Keratinocyte (primary cell): ENCODE measurements around the gene CCDC185.

Experiments
- CTCF ChIP-seq, 3 experiments: IDR thresholded peaks in 1 of 3; conservative IDR thresholded peaks in 1 of 3; optimal IDR thresholded peaks in 1 of 3; 2 replicates in 2 of 3; 3 replicates in 1 of 3; pipeline versions ENCODE3 to v1.5.1; 2011; ENCODE audit warnings: low read length in 3 of 3, mild to moderate bottlenecking in 3 of 3, moderate library complexity in 2 of 3, control low read depth in 1 of 3, inconsistent platforms in 1 of 3; ENCODE audit not compliant: insufficient read depth in 2 of 3; ENCODE audit errors: extremely low read depth in 1 of 3
- EZH2 ChIP-seq: IDR thresholded peaks from one replicate; pipeline ENCODE4 v1.6.1; 2012; ENCODE audit warnings: inconsistent platforms, mild to moderate bottlenecking, low read length, moderate library complexity

DNA sequence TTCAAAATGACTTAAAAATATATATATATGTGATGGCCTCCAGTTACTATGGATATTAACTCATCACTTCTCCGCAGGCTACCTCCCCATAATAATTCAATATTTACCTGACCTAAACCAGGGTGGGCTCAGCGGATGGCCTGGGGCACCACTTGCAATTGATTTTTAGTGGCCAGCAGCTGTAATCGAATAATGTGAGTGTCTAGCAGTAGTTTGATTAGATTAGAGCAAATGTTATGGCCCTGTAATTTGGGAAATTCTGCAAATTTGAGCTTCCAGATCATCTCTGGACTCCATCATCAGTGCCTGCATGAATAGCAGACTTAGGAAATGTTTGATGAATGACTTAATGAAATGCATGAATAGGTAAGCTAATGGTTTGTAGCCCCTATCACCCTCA is 44.0 kb upstream of the CCDC185 start:
- no peak for TF ChIP-seq CTCF (optimal IDR thresholded peaks at IDR 0.05 in 1 of 3, IDR thresholded peaks at IDR 0.05 in 1 of 3, conservative IDR thresholded peaks at IDR 0.05 in 1 of 3; ENCODE audit: extremely low read depth in 1 of 3, insufficient read depth in 2 of 3, low read length in 3 of 3)
- TF ChIP-seq EZH2 = no peak
